GM18909 (cell line): ENCODE data around the gene EVC.

Experiments
- ATAC-seq: cut with Tn5 transposase; IDR thresholded peaks from one replicate; pipeline ENCODE4 v1.9.1; 2021; ENCODE audit warnings: mild to moderate bottlenecking; ENCODE audit not compliant: unreplicated experiment, poor library complexity

Gene EVC

DNA sequence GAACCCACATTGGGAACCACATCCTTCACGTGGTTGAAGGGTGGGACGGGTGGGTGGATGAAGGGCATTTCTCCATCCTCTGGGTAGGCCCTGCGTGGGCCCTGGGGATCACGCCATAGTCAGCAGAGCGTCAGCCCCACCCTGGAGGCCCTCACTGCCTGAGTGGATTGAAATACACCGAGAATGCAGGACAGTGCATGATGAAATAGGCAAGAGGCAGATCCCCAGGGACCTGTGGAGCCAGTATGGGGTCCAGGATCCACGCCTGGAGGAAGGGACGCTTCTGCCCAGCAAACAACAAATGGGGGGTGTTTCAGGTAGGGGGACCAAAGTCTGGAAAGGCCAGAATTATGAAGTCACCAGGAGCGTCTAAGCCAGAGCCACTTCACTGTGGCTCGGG is 19.4 kb downstream of the EVC start:
- no peak for ATAC-seq

GRCh38 chr4:5730993-5731990 is 20.3 kb downstream of the EVC start:
- no peak for ATAC-seq

DNA sequence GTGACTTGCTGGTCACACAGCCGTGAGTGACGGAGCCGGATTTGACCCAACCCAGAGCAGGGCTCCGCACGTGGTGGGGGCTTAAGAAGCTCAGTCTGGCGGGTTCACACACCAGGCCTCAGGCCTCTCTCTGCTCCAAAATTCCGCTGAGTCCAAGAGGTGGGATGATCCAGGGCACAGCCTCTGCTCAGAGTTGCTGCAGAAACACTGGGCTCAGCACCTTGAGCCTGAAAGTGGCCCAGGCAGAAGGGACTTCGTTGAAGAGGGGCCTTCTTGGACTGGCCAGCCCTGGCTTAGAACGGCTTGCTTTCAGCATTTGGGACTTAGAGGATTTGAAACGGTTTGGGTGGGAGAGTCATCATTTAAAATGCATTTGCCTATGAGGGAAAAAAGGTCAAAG is 21.2 kb downstream of the EVC start:
- ATAC-seq = no peak

GRCh38 chr4:5734853-5735252 is 23.9 kb downstream of the EVC start:
- no peak for ATAC-seq

DNA sequence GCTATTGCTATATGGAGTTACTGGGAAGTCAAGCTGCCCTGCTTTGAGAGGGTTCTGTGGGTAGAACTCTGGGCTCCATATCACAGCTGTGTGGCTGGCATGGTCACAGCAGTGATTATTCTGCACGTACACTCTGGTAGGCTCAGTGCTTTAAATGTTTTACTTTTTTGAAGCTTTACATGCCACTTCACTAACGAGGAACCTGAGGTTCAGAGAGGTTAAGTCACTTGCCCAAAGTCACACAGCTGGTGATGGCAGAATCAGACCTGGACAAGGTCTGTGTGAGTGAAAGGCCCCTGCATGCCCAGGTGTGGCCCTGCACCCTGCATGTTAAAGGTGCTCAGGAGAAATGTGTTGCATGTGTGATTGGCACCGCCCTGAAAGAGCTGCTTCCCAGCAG is 24.5 kb downstream of the EVC start:
- ATAC-seq = no peak

DNA sequence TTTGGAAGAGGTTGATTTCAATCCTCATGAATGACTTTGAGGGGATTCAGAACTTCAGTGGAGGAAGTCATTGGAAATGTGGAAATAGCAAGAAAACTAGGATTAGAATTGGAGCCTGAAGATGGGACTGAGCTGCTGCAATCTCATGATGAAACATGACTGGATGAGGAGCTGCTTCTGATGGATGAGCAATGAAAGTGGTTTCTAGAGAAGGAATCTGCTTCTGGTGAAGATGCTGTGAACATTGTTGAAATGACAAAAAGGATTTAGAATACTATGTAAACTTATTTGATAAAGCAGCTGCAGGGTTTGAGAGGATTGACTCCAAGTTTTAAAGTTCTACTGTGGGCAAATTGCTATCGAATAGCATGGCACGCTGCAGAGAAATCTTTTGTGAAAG is 27.1 kb downstream of the EVC start:
- no peak for ATAC-seq

GRCh38 chr4:5742388-5742787 is 31.4 kb downstream of the EVC start:
- ATAC-seq = no peak

DNA sequence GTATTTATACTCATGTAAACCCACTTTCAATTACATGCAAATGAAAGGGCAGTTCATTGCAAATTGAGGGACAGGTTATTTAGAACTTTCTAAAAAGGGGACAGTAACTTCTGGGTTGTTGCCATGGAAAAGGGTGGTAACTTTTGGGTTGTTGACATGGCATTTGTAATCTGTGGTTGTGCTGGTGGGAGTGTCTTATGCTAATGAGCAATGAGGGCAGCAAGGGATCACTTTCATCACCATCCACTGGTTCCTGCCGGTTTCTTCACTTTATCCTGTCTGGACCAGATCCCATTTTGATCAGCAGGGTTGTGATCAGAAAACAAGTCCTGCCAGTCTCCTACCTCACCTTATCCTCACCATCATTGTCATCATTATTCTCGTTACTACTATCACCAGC is 32.0 kb downstream of the EVC start:
- no peak for ATAC-seq

DNA sequence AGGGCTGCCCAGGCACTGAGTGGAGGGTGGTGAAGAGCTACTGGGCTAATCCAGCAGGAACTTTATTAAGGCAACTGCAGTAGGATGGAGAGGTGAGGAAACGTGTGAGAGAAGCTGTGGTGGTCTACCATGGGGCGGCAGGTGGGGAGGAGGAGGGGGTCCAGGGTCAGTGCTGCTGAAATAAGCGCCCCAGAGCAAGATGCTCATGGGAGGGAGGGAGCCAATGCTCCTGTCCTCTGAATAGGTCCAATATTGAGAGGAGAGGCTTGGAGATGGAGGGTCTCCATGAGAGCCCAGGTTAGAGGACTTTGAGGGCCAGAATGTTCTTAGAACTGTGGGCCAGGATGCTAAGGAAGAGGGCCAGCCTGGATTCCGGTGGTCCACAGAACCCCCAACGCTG is 35.2 kb downstream of the EVC start:
- no peak for ATAC-seq

DNA sequence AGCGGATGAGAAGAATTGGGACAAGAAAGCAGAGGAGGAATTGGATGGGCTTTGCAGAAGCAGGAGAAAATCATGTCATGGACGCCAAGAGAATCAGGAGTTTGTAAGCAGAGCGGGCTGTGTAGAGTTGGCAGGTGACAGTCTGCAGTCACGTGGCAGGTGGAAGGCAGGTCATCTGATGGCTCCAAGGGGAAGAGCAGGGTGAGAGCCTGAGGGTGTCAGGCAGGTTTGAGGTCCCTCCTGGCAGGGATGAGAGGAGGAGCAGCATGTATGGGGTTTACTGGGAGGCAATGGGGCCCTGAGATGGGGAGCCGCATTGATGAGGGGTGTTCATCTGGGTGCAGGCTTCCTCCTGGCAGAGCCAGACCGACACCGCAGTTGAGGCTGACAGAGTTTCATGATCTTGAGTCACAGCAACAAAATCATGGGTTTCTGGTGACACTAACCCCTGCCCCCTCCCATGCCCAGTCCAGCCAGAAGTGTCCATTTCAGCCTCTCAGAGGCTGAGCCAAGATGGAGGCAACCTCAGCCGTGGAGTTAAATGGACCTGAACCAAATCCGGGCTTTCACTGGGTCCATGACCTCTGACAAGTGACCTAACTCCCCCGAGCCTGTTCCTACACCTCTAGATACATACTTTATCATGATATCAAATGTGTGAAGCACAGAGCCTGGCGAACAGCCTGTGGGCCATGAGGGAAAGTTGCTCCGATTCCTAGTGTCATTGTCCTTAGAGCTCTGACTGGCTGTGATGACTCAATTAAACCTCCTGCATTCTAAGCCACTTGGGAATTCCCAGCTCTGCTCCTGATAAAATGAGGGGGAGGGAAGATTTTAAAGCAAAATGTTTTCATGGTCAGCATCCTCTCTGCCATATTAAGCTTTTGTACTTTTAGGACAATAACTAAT is 36.1 kb downstream of the EVC start:
- ATAC-seq = no peak

- no peak for ATAC-seq
Observed at GRCh38 chr4:5747738-5748375, 36.9 kb downstream of the EVC start.

DNA sequence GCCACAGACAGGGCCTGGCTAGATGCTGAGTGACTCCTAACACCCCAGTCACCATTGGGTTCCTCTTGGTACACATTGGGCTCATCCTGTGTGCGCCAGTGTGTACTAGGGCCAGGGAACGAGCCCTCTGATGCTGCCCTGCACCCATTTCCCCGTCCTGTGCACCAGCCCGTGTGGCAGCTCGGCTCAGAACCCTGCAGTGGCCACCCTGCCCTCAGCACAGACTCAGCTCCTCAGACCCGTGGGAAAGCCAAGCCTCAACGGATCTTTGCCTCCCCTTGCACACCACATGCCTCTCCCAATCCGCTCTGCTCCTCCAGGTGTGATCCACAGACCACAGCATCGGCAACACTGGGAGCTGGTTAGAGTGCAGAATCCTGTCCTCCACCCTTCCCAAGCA is 38.6 kb downstream of the EVC start:
- ATAC-seq = no peak

DNA sequence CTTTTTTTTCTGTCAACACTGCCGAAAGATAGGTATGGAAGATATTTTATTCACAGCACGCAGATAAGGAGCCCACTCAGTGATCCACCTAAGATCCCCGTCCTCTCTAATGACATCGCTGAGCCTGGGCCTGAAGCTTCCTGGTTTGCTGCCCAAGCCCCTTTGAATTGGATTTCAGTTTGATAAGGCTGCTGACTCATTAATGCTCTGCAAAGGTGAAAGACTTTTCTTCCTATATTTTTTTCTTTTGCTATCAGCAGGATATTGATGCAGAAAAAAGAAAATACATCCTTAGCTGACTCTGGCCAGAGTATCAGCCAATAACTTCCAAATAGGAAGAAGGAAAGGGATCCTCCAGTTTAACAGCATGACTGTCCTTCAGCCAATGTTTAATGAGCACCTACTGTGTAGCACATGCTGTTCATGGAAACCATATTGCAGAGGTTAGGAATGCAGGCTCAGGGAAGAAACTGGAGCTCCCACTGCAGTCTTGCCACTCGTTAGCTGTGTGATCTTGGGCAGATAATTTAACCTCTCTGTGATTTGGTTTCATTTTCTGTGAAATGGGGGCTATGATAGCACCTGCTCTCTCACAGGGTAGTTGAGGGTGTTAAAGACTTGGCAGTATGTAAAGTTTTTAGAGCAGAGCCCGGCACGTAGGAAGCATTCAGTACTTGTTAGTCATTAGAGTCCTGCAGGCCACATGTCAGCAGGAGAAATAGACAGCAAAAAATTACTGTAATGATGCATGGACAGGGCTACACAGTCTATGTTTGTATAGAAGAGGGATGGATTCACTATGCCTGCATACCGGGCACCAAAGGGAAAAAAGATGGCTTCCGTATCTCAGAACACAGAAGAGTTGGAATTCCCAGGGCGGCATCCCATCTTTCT is 39.3 kb downstream of the EVC start:
- ATAC-seq = no peak

- ATAC-seq = no peak
Observed at GRCh38 chr4:5750946-5751665, 40.1 kb downstream of the EVC start.

- no peak for ATAC-seq
Observed at GRCh38 chr4:5751666-5752375, 40.8 kb downstream of the EVC start.

DNA sequence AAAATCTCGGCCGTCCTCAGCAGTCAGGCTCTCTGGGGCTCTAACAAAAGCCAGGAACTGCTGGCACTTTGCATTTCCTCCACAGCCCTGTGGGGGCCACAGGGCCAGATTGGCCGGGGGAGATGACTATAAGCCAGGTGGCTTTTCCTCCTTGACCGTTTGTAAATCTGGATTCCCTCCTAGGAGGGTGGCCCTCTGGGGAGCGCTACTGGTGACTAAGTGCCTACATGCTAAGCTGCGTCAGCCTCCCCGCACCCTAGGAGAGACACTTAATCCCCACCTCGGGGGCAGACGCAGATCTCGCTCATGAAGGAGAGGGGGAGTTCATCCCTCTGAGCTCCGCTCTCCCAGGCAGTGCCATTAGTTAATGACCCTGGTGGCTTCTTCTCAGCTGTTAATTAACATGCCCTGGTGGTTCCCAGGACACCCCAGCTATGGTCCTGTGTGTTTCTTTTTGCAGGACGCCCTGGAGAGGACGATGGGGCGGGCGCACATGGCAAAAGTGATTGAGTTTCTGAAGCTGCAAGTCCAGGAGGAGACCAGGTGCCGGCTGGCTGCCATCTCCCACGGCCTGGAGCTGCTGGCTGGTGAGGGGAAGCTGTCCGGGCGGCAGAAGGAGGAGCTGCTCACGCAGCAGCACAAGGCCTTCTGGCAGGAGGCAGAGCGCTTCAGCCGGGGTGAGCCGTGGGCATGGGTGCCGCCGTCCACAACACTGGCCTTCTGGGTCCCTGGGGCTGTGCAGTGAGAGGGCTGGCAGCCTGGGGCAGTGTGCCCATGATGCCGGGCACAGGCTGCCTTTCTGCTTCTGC is 41.6 kb downstream of the EVC start:
- no peak for ATAC-seq

GRCh38 chr4:5753366-5753765 is 42.4 kb downstream of the EVC start:
- no peak for ATAC-seq
